Heart left ventricle (tissue), 16 donors: ENCODE data around the gene MYL6B. TPM values are rescaled to one million over a fixed set of nuclear protein-coding genes. Genes with fewer than 3 reads are reported as not detected.

Experiments used
- ATAC-seq, 4 donors: fragments of 200-7000 bp; cut with Tn5 transposase; one replicate each; pipeline ENCODE4 v1.9.1; 2020 to 2022; ENCODE audit warnings: moderate library complexity in 4 of 4, mild to moderate bottlenecking in 3 of 4, moderate number of reproducible peaks in 1 of 4
- DNase-seq, 5 donors: peaks; one replicate each; pipeline ENCODE4 v3.0.0-alpha.2; 2020
- H3K27ac ChIP-seq, 12 donors: fragments of 200-600 bp; sonication (generic) in 4 of 12; one replicate each; pipeline versions ENCODE4 v1.5.0 to v1.8.0; 2016 to 2022; ENCODE audit warnings: mild to moderate bottlenecking in 2 of 12
- H3K27me3 ChIP-seq, 9 donors: fragments of 200-600 bp; sonication (generic) in 2 of 9; one replicate each; pipeline versions ENCODE4 v1.5.1 to v1.8.0; 2016 to 2022; ENCODE audit warnings: mild to moderate bottlenecking in 3 of 9
- H3K36me3 ChIP-seq, 9 donors: fragments of 200-600 bp; sonication (generic) in 2 of 9; one replicate each; pipeline versions ENCODE4 v1.5.0 to v1.8.0; 2018 to 2022; ENCODE audit warnings: mild to moderate bottlenecking in 2 of 9
- H3K4me1 ChIP-seq, 12 donors: fragments of 200-600 bp; sonication (generic) in 4 of 12; one replicate each; pipeline versions ENCODE4 v1.5.0 to v1.8.0; 2016 to 2022; ENCODE audit warnings: mild to moderate bottlenecking in 3 of 12
- H3K4me3 ChIP-seq, 12 donors: fragments of 200-600 bp; sonication (generic) in 4 of 12; one replicate each; pipeline versions ENCODE4 v1.5.0 to v1.8.0; 2017 to 2022; ENCODE audit warnings: mild to moderate bottlenecking in 9 of 12, moderate library complexity in 4 of 12
- H3K9me3 ChIP-seq, 12 donors: fragments of 200-600 bp; sonication (generic) in 4 of 12; one replicate each; pipeline versions ENCODE4 v1.5.0 to v1.8.0; 2016 to 2022; ENCODE audit warnings: mild to moderate bottlenecking in 1 of 12
- POLR2A ChIP-seq, 2 donors: fragments of 450-650 bp; IDR thresholded peaks; one replicate each; pipeline ENCODE4 v1.6.1; 2017; ENCODE audit warnings: antibody characterized with exemption in 2 of 2, mild to moderate bottlenecking in 2 of 2, moderate library complexity in 2 of 2
- WGBS, 4 donors: extraction: QIAGEN DNeasy Blood & Tissue Kit in 2 of 4; methylation state at CpG; one replicate each; pipeline versions ENCODE4 v1.1.5 to v1.1.7; 2013 to 2018; 5-methylcytosine and 5-hydroxymethylcytosine counted together
- intact Hi-C, 10 donors: fragments of 100-400 bp; cut with DNase I; formaldehyde crosslinking; loops; one replicate each; pipeline versions ENCODE4 v1.11.1 to v1.14.2; 2022
- polyA plus RNA-seq, 2 donors: library from polyadenylated mRNA; stranded (reverse); fragments of 200-250 nt; gene quantifications; one replicate each; pipeline ENCODE4 v1.2.3, GENCODE V29; 2013
- total RNA-seq, 9 donors: library from RNA; depleted of rRNA in 2 of 9; stranded (reverse); fragments of >200 nt in 2 of 9; fragmentation: NEBNext Ultra II Directional in 3 of 9; extraction: Animal tissue kit (Norgen Biotek cat#: 25700) in 3 of 9; gene quantifications; one replicate each; pipeline versions ENCODE4 v1.1.0 to v1.2.4, GENCODE V29; 2016 to 2023
- TF ChIP-seq, protein P1 (sequence below), 12 donors: fragments of 200-600 bp; sonication (generic) in 4 of 12; IDR thresholded peaks; one replicate each; pipeline versions ENCODE4 v1.5.0 to v1.8.0; 2018 to 2022; ENCODE audit warnings: antibody characterized with exemption in 12 of 12, mild to moderate bottlenecking in 5 of 12
- donor health status: ischemic (EF 13 %, LVEDD 7.1; RV severe dilation, severe dysfunction).
- donor health status: healthy with polysubstance abuse.
- donor health status: DM: no; HTN: yes; CAD: no.
- donor health status: DM: no; HTN: no; CAD: no.
- donor health status: ischemic (EF 25% LVEDD 6.9; RV normal size, moderate dysfunction).
- donor health status: ischemic (EF 25% LVEDD 5.7; RV mildly dilated, moderate dysfunction).
- donor health status: healthy.
- donor health status: DM: yes; HTN: yes; CAD: no.
- donor health status: ischemic (EF 35%, LVEDD 5.7; RV mildly dilated, moderate dysfunction).
- donor health status: nonischemic (EF 11% LVEDD 7.7; RV severe dilation, severe dysfunction).
- donor health status: DM: yes; HTN: yes; CAD: no.
- donor health status: PGD.
- donor health status: ischemic (EF 29% LVEDD 5.4; RV normal size, mild dysfunction).
- donor health status: nonischemic (EF 23%, LVEDD 6.1; RV moderate dilation, normal function).

Gene MYL6B
- total and polyA plus RNA-seq, 11 donors: 27.5 to 65.9 (median 41.1) TPM

DNA sequence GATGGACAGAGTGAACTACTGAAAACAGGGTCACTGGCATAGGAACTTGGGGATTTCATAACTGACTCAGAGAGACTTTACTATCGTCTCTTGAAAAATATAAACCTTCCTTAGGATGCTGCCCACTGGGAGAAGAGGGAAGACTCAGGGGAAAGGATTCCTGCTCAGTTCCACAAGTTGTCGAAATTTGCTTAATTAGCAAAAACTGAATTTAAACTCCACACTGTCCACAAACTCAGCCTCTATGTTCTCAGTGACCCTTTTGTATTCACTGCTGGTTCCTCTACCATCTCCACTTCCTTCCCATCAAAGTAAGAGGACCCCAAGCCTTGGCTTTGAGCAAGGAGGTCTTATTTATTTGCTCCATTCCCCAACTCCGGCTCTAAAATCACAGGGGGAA lies 7.2 kb upstream of the MYL6B start:
- H3K4me1 ChIP-seq: peaks cover 3 to 46% (median 18%) of the 10 kb centered on the region in 12 donors
- H3K9me3 ChIP-seq: peaks cover 0 to 3% (median 0%) of the 10 kb centered on the region in 12 donors
- no peak for TF ChIP-seq POLR2A (IDR thresholded peaks at IDR 0.05)
- TF ChIP-seq, protein P1, sequence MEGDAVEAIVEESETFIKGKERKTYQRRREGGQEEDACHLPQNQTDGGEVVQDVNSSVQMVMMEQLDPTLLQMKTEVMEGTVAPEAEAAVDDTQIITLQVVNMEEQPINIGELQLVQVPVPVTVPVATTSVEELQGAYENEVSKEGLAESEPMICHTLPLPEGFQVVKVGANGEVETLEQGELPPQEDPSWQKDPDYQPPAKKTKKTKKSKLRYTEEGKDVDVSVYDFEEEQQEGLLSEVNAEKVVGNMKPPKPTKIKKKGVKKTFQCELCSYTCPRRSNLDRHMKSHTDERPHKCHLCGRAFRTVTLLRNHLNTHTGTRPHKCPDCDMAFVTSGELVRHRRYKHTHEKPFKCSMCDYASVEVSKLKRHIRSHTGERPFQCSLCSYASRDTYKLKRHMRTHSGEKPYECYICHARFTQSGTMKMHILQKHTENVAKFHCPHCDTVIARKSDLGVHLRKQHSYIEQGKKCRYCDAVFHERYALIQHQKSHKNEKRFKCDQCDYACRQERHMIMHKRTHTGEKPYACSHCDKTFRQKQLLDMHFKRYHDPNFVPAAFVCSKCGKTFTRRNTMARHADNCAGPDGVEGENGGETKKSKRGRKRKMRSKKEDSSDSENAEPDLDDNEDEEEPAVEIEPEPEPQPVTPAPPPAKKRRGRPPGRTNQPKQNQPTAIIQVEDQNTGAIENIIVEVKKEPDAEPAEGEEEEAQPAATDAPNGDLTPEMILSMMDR (IDR thresholded peaks at IDR 0.05): no peak
- H3K27ac ChIP-seq: peak overlapping the region in 9 of 12 donors; percentile 61 to 84 (median 80)
- ATAC-seq (no peak), DNase-seq (peak in 1 of 5 donors; percentile 0)
- 87 to 95% (median 91%) methylated on average over 3 of the region's 3 CpGs for WGBS, 4 donors
- H3K4me3 ChIP-seq: no peak overlapping the region
- intact Hi-C loops: no loop called here
- H3K36me3 ChIP-seq: peaks cover 0 to 62% (median 49%) of the 10 kb centered on the region in 9 donors
- no peaks in the 10 kb centered on the region for H3K27me3 ChIP-seq

GRCh38 chr12:56146492-56147460 lies 5.6 kb upstream of the MYL6B start:
- DNase-seq (peak in 1 of 5 donors; percentile 48), ATAC-seq (peak in 2 of 4 donors; percentile 5 to 16)
- Histone ChIP-seq H3K27ac (peak overlapping the region in 8 of 12 donors; percentile 6 to 56 (median 30)), H3K27me3 (no peaks in the 10 kb centered on the region), H3K9me3 (peaks cover 0 to 3% (median 0%) of the 10 kb centered on the region in 12 donors), H3K4me1 (peaks cover 3 to 58% (median 25%) of the 10 kb centered on the region in 12 donors), H3K4me3 (no peak overlapping the region), H3K36me3 (peaks cover 0 to 46% (median 34%) of the 10 kb centered on the region in 9 donors)
- TF ChIP-seq, protein P1 (IDR thresholded peaks at IDR 0.05): no peak
- no peak for TF ChIP-seq POLR2A (IDR thresholded peaks at IDR 0.05)
- 63 to 72% (median 65%) methylated on average over 13 of the region's 13 CpGs for WGBS, 4 donors
- intact Hi-C loops: no loop called here

GRCh38 chr12:56150563-56150962 lies 1.8 kb upstream of the MYL6B start:
- WGBS, 4 donors: 62 to 69% (median 67%) methylated on average over 3 of the region's 3 CpGs
- no peaks in the 10 kb centered on the region for H3K27me3 ChIP-seq
- H3K36me3 ChIP-seq: peaks cover 0 to 12% (median 0%) of the 10 kb centered on the region in 9 donors
- intact Hi-C loops: no loop called here
- no peak overlapping the region for H3K4me3 ChIP-seq
- H3K4me1 ChIP-seq: peaks cover 4 to 43% (median 27%) of the 10 kb centered on the region in 12 donors
- DNase-seq (no peak), ATAC-seq (no peak)
- TF ChIP-seq, protein P1 (IDR thresholded peaks at IDR 0.05): no peak
- no peak for TF ChIP-seq POLR2A (IDR thresholded peaks at IDR 0.05)
- peak overlapping the region in 1 of 12 donors; percentile 35 for H3K27ac ChIP-seq
- H3K9me3 ChIP-seq: peaks cover 0 to under 1% (median 0%) of the 10 kb centered on the region in 12 donors

GRCh38 chr12:56151672-56152131 lies 685 bp upstream of the MYL6B start:
- Histone ChIP-seq H3K27me3 (no peaks in the 10 kb centered on the region), H3K4me3 (peak overlapping the region; percentile 22 to 92 (median 72)), H3K27ac (peak overlapping the region; percentile 80 to 98 (median 94)), H3K4me1 (peaks cover 0 to 39% (median 25%) of the 10 kb centered on the region in 12 donors), H3K9me3 (no peaks in the 10 kb centered on the region), H3K36me3 (peaks cover 0 to 12% (median 0%) of the 10 kb centered on the region in 9 donors)
- intact Hi-C loops: loop anchor here in 2 of 10 donors (2.0 kb wide), 1 partner anchor 23 kb away; the partner anchor contains the start of gene ESYT1 (in 2 of the 2)
- DNase-seq (peak in 2 of 5 donors; percentile 37 to 54), ATAC-seq (peak; percentile 14 to 34 (median 26))
- 7 to 17% (median 12%) methylated on average over 11 to 12 of the region's 12 CpGs for WGBS, 4 donors
- no peak for TF ChIP-seq POLR2A (IDR thresholded peaks at IDR 0.05)
- TF ChIP-seq, protein P1 (IDR thresholded peaks at IDR 0.05): peak in 5 of 12 donors; percentile 13 to 43 (median 22)
